NCI-H146 treated with DMSO at 0.1 percent for 48 hours (cell line): ENCODE data around the gene ZNF593OS.

Source experiments
- DNase-seq: peaks from one replicate; lab custom pipeline; 2025; ENCODE audit not compliant: unreplicated experiment; lab: John Stamatoyannopoulos, UW

Gene ZNF593OS

DNA sequence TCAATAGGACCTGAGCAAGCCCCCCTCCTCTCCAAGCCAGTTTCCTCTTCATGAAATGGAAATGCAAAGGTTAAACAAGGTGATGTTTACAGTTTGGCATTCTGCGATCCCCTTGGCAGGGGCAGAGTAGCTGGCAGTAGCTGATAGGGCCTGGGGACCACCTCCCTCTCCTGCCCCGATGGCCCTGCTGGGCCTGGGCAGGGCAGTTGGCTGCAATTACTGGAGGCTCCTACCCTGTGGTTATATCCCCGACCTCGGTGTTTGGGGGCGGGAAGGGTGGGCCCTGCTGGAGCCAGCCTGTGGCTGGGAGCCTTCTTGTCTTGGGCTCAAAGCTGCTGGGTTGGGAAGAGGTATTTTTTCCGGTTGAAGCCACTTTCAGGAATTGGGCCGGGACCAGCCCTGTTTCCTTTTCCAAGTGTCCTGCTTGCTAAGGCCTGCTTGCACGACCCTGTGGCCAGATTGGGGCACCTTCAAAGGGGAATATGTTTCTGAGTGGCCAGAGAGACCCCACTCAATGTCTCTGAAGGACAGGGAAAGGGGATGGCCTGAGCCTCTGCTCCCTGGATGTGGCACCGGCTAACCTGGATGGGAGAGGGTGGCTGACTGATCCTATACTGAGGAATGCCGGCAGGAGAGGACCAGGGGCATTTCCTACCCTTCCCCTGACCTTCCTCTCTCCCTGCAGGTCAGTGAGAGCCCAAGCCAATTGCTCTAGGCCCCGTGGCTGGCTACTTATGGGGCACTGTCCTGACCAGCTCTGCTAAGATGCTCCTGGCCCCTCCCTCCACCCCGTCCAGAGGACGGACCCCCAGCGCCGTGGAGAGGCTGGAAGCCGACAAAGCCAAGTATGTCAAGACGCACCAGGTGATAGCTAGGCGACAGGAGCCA, 10.9 kb downstream of the ZNF593OS start:
- no peak for DNase-seq

DNA sequence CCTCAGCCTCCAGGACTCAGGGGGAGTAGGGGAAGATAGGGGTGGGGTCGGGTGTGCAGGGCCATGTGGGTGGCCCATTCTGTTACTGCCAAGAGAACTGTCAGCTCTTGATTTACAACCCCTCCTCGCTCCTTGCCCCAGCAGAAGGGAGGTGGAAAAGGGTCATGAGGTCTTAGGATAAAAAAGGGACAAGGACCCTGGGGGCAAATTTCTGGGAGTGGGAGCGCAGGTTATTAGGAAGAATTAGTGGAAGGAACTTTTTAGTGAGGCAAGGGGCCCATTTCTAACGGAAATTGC, 11.9 kb downstream of the ZNF593OS start:
- no peak for DNase-seq

DNA sequence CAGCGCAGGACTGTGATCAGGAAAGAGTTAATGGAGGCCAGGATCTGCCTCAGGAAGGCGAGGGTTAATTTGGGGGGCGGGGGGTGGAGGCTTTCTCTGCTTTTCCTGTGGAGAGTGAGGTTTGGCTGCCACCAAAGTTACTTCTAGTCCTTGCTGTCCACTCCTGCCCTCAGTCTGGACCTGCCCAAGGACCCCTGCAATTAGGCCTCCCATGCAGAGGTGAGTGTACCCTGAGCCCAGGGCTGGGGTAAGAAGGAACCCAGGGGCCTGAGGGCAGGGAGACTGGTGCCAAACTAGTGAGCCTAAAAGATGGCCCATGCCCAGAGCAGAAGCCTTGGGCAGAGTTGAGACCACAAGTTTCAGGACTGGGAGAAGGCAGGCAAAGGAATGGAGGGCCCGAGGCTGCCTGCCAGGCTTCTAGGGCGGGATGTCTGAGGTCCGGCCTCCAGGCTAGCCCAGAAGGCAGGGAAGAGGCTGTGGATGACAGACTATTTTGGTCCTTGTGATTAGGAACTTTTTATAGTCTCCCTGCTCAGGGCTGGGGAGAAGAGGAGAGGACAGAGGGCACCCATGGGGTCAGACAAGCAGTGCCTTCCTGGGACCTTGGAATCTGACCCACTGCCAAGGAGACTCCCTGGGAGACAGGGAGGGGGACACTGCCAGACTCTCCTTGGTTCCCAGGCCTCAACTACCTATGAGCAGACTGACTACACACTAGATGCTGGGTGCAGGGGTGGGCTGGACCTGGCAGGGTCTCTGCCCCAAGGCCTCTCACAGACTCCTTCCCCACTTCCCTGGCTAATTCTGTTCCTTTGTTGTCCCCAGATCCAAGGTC, 12.5 kb downstream of the ZNF593OS start, which contains the start of gene FAM110D:
Gene FAM110D, plus strand, starts transcription at position 172 of the 835 bp plus-strand sequence. CDS start 2,213 bp downstream, outside the sequence.
- no peak for DNase-seq

DNA sequence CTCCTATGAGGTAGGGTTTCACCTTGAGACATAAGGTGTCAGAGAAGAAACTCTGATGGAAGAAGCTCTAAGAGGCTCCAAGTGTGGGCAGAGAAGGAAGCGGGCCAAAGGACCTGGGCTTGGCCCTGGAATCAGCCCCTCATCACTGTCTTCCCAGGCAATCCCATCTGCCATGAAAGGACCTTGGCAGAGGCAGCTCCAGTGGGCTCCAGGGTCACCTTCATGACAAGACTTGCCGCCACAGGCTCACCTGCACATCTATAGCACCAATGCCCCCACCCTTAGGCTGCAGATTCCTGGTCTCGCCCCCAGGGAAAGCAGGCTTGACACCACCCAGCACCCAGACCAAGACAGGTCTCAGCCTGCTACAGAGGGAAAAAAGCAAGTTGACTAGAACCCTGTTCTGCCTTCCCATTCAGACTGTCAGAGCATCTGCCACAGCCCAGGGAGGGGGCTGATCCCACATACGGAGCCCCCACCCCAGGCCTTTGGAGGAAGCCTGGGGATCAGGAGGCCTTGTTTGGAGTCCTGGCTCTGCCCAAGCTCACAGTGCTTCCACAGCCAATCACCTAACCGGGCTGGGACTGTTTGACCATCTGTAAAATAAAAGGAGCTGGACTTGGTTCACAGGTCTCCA, 13.2 kb downstream of the ZNF593OS start:
- DNase-seq = no peak

DNA sequence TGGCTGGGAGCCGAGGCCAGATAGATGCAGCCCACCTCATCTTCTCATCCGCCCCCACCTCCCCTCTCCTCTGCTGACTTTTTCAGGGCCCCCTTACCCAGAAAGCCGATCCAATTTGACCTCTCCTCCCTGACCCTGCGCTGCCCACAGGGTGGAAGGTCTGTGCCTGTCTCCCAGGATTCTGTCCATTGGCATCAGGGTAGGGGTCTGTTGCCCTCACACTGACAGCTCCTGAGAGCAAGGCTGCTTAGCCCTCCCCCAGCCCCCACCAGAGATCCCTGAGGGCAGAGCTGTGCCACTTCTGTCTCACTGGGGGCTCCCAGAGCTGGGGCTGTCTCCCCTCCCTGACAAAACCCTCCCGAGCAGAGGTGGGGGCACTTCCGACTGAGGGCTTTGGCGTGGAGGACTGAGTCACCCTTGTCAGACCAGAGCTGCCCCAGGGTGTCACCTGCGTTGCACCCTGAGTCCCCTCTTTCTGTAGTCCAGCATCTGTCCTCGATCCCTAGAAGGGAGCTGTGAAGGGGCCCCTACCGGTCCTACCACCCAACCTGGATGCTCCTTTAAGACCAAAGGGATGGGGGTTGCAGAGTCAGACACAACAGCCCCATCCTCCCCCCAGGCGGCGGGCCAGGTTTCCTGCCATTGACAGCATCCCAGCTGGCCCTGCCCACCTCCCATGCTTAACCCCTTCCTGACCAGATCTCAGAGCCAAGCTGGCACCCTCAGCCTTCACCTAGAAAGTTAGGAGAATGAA, 15.2 kb downstream of the ZNF593OS start:
- no peak for DNase-seq

DNA sequence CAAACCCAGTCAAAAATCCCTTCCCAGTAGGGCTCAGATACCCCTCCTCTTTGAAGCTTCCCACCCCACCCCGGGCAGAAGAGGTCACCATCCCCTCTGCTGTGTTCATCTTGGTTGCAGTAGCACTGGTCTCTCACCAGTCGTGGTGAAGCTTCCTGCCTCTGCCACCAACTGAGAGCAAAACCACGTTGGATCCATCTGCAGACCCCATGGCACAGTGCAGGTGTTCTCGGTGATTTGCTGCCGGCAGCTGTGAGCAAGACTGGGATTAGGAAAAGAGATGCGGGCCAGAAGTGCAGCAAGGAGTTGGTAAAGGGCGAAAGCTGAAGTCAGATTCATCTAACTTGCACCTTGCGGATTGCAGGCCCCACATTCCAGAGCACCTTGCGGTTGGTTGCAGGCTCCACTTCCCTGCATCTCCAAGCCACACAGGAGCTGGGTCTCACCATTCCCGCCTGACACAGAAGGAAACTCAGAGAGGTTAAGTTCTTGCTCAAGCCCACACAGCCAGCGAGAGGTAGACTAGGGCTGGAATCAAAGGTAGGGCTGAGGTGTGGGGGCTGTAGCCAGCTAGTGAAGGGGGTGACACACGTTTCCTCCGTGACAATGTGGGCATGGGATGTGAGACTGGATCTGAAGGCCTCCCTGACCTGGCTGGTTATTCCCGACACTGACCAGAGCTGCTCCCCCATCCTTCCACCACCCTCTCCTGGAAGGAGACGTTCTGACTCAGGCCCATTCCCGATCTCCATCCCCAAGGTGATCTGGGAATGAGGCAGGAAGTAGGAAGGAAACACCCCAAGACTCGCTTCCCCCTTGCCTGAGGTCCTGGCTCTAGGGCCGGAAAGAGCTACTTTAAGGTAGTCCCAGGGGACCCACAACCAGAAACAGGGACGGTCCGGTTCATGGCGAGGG, 16.0 kb downstream of the ZNF593OS start:
- DNase-seq = no peak

DNA sequence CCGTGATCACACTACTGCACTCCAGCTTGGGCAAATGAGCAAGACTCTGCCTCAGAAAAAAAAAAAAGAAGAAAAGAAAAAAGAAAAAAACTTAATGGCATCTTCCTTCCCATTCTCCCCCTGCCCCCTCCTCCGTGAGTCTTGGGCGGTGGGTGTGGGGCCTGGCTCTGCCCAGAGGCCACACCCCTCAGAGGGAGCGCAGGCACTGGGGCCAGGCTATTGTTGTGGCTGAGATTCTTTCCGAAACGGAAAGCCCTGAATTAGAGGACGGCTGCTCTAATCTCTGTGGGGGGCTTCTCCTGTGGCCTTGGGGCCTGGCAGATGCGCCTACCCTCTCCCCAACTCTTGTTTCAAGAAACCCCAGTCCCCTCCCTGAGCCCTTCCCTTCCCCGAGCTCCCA, 16.9 kb downstream of the ZNF593OS start:
- DNase-seq = no peak

DNA sequence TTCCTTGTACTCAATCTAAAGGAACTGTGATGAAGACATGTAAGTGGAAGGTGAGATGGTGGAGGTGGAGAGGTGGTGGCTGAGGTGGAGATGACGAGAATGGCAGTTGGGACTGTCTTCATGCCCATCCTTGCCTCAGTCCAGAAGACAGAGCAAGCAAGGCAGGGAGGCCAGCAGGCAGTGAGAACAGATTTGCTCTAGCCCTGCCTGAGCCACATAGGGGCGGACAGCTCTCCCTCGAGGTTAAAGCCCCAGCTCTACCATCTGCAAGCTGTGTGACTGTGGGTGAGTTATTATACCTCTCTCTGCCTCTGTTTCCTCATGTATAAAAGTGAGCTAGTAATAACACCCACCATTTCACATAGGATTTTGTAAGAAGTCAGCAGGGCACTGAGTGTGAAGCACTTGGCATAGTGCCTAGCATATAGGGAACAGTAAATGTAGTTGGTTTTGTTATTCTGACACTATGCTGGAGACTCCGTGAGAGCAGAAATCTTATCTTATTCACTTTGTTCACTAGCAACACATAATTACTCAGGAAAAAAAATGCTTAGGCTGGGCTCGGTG, 17.6 kb downstream of the ZNF593OS start:
- no peak for DNase-seq

DNA sequence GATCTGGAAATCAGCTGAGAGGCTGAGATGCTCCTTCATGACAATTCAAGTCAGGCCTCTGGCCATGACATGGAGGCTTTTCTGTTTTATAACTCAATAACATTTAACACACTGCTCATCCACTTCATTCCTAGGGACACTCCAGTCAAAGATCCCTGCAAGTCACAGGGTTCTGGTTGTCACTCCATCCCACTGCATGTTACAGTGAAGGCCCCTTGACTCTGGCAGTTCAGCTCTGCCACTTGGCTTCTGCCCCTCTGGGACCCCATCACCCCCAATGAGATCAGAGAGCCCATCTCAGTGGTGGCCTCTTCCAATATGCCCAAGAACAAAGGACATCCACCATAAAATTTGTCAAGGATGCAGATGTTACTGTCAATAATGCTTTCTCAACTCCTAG, 22.7 kb downstream of the ZNF593OS start:
- DNase-seq = no peak

DNA sequence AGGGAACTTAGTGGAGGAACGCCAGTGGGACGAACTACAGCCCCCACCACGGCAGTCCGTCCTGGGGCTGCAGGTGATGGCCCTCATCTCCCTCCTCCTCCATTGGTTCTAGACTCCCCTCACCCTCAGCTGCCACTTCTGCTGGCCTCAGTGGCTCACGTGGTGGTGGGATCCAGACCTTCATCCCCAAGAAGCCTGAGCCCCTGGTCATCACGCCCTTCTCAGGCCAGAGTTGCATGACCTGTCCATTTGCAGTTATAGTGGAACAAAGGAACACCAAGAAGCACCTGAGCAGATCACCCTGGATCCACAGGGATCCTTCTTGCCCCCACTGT, 25.7 kb downstream of the ZNF593OS start:
- DNase-seq = no peak

DNA sequence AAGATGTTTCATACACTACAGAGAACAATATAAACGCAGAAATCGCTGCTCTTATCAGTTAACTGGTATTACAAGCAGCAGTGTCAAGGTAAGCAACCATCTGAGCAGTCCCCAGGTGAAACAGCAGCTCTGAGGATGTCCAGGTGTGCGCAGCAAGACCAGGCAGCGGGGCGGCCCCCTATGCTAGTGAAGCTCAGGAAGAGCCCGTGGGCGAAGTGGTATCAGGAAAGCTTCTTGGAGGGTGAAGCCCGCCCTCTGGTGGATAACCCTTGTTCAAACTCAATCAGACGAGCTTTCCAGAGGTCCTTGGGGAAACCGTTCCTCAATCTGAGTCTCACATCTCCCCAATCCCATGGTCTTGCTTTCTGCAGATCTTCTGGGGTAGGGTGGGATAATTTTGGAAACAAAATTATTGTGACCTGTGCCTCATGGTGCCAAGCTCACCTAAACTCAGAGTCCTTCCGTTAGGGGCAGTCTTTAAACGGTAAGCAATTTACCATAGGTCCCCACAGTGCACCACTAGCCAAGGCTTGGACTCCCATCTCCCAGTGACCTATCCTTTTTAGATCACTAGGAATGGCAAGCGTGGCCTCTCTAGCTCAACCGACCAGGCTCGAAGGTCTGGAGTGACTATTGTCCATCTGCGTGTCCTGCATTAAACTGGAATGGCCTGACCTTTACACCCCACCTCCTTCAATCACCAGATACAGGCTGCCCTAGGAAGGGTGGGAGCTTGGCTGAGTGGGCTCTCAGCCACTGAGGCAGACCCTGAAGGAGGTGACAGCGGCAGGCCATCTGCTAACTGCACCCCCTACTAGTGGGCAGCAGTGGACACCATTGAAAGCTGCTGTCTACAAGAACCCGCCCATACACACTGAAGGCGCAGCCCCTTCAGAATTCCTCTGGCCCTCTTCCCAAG, 26.3 kb downstream of the ZNF593OS start:
- peak; percentile 75 for DNase-seq

DNA sequence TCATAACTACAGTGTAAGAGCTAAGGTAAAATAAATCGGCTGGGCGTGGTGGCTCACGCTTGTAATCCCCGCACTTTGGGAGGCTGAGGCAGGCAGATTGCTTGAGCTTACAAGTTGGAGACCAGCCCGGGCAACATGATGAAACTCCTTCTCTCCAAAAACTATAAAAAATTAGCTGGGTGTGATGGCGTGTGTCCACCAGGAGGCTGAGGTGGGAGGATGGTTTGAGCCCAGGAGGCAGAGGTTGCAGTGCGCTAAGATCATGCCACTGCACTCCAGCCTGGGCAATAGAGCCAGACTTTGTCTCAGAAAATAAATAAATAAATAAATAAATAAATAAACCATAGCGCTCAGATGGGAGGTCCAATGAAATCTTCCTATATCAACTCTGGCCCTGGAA, 29.5 kb downstream of the ZNF593OS start:
- no peak for DNase-seq

DNA sequence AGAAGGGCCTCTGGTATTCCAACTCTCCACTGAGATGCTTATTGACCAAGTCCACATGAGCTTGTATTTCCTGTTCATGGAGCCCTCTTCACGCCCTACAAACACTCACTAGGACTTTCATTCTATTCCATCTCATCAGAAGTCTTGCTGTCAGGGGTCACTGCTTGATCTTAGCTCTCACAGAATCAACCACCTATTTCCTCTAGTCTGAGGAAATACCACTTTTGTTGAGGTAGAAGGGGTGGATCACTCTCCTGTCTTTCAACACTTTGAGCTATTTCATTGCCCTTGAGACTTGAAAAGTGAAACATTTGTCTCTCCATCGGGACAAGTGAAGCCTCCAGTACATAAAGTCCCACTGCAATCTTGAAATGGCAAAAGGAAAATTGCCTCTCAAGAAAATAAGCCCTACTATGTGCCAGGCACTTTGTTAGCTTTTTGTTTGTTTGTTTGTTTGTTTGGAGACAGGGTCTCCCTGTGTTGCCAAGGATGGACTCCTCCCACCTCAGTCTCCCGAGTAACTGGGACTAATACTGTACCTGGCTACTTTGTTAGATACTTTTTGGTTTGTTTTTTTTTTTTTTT, 32.6 kb downstream of the ZNF593OS start:
- no peak for DNase-seq

DNA sequence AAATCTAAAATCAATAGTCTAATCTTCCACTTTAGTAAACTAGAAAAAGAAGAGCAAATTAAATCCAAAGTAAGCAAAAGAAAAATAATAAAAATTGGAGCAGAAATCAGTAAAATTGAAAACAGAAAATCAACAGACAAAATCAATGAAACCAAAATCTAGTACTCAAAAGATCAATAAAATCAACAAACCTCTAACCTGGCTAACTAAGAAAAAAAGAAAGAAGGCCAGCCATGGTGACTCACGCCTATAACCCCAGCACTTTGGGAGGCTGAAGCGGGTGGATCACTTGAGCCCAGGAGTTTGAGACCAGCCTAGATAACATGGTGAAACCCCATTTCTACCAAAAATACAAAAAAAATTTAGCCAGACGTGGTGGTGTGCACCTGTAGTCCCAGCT, 37.2 kb downstream of the ZNF593OS start:
- DNase-seq = no peak

DNA sequence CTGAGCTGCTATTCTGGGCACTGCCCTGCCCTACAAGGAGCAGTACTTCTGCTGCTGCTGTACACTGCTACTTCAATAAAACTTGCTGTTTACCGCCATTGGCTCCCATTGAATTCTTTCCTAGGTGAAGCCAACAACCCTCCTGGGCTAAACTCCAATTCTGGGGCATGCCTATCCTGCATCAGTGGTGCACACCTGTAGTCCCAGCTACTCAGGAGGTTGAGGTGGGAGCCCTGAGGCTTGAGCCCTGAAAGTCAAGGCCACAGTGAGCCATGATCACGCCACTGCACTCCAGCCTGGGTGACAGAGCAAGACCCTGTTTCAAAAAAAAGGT, 38.8 kb downstream of the ZNF593OS start:
- DNase-seq = no peak

DNA sequence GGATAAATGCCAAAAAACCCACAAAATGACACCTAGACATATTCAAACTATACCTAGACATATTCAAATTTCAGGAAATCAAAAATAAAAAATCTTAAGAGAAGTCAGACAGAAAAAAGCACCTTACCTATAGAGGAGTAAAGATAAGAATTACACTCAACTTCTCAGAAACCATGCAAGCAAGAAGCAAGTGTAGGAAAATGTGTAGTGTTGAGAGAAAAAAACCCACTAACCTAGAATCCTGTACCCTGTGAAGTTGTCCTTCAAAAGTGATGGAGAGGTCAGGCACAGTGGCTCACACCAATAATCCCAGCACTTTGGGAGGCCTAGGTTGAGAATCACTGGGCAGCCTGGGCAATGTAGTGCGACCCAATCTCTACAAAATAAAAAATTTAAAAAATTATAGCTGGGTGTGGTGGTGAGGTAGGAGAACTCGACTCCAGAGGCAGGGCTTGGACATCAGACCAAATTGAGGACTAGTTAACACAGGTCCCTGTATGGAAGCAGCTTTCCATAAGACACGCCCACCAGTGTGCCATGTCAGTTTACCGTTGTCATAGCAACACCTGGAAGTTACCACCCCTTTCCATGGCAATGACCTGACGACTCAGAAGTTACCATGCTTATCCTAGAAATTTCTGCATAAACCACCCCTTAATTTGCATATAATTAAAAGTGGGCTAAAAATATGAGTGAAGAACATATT, 39.4 kb downstream of the ZNF593OS start:
- DNase-seq = no peak

DNA sequence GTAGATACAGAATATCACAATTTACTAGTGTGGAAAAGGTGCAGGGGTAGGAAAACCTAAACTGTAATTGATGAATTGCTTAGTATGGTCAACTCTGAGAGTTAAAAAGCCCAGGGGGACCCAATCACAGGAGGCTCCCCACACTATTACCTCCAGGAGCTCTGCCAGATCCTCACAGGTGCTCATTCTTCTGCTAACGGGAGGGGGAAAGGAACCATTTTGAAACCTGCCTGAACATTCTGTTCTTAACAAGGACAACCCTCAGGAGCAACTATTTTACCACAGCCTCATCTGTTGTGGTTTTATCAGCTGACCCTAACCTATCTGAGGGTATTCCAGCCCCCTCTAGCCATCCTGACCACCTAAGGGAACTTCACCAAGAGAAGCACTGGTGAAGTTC, 40.9 kb downstream of the ZNF593OS start:
- no peak for DNase-seq

DNA sequence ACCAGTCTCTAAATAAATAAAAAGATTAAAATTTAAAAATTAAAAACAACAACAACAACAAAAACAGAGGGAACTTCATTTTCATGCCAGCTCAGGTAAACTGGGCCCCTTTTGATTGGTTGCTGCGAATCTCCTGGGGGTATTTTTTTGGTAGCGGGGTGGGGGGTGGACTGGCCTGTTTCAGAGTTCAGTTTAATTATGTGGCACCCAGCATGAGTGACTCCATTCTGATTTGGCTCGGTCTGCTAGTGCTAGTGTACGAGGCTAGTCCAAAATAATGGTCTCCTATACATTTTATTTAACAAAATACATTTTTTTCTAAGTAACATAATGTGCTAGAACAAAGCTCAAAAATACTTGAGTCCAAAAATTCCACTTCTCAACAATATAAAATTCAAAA, 41.9 kb downstream of the ZNF593OS start:
- DNase-seq = no peak
